ENCODE measurements around the gene PANK4. TPM values are rescaled to one million over a fixed set of nuclear protein-coding genes. Genes with fewer than 3 reads are reported as not detected.

PANK4 gene
- total and polyA plus RNA-seq, 9 of the 15 experiments (the other 6 are each of a cell fraction or from before 2014, with no cell fraction given), result 0.93 to 55.6 (median 31.5) TPM

DNA sequence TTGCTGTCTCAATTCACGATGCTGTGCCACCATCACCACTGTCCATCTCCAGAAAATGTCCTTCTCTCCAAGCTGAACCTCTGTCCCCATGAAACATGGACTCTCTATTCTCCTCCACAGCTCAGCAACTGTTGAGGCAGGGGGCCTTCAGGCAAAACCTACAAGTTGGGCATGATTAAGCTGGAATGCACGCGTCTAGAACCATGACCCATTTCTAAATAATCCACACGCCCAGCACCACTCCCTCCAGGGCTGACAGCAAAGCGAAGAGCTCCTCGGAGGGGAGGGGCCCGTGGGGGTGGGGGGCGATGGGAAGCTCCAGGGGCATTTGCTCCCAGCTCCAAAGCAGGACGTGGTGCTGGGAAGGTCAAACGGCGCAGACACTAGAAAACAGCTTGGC is 7.0 kb upstream of the PANK4 start:
- Histone ChIP-seq H3K4me2 (ENCODE audit: insufficient read depth, low read length) (no peak overlapping the region), H3K9me1 (ENCODE audit: control insufficient read depth, insufficient read depth, low read length) (no peaks in the 10 kb centered on the region), H3K9me3 (replicated peaks; ENCODE audit: control insufficient read depth, insufficient read depth, low read depth, low read length) (no peaks in the 10 kb centered on the region), H3K4me3 (no peak overlapping the region), H2AFZ (ENCODE audit: low read depth, low read length) (no peak overlapping the region), H3K27me3 (ENCODE audit: control insufficient read depth in 2 of 2, insufficient read depth in 2 of 2, low read length in 2 of 2) (peaks cover 46 to 74% of the 10 kb centered on the region in 2 experiments; a peak in 4 of 5 replicates), H3K9ac (ENCODE audit: insufficient read depth in 1 of 2, low read depth in 2 of 2, low read length in 2 of 2) (no peak overlapping the region), H3K36me3 (ENCODE audit: control insufficient read depth, insufficient read depth, low read length) (no peaks in the 10 kb centered on the region), H3K79me2 (ENCODE audit: control insufficient read depth, insufficient read depth, low read length) (no peaks in the 10 kb centered on the region), H4K20me1 (replicated peaks; ENCODE audit: control insufficient read depth, insufficient read depth, low read length) (peaks cover 6% of the 10 kb centered on the region; the same call in 1 of the 2 replicates), H3K27ac (ENCODE audit: extremely low read depth, low read depth, low read length) (no peak overlapping the region), H3K4me1 (replicated peaks in 1 of 2; ENCODE audit: control insufficient read depth in 2 of 2, insufficient read depth in 2 of 2, low read length in 2 of 2) (peaks cover 0 to 73% of the 10 kb centered on the region in 2 experiments; a peak in 3 of 5 replicates)
- no peak for ATAC-seq
- in situ Hi-C loops (cut with MboI) (loop anchor here (25.0 kb wide), 1 partner anchor 346 kb away; the partner anchor contains the start of gene FAAP20), intact Hi-C loops (cut with micrococcal nuclease) (no loop called here)
- no peak for FAIRE-seq
- ChIA-PET CTCF (ENCODE audit: low intra/inter-chr PET ratio) (no interaction called here), POLR2A (interaction anchor here (1.1 to 1.5 kb wide), 3 partner anchors 8 to 14 kb away, joined by 3 to 4 read pairs (median 3); no protein-coding TSS in a partner anchor)
- WGBS (ENCODE audit: insufficient coverage, low coverage, missing lambda C conversion rate), result 8% methylated on average over 11 of the region's 11 CpGs
- BruUV-seq (replicated peaks), result no TSS peak
- DNase-seq (ENCODE audit: extremely low read depth in 1 of 4, low spot score in 3 of 4), result no peak
- no peak for TF ChIP-seq NR0B1 (IDR thresholded peaks at IDR 0.05; ENCODE audit: partially characterized antibody)
- TF ChIP-seq, protein P1, sequence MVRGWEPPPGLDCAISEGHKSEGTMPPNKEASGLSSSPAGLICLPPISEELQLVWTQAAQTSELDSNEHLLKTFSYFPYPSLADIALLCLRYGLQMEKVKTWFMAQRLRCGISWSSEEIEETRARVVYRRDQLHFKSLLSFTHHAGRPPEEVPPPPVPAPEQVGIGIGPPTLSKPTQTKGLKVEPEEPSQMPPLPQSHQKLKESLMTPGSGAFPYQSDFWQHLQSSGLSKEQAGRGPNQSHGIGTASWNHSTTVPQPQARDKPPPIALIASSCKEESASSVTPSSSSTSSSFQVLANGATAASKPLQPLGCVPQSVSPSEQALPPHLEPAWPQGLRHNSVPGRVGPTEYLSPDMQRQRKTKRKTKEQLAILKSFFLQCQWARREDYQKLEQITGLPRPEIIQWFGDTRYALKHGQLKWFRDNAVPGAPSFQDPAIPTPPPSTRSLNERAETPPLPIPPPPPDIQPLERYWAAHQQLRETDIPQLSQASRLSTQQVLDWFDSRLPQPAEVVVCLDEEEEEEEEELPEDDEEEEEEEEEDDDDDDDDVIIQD (CRISPR knock-in tag; IDR thresholded peaks at IDR 0.05), result no peak
- TF ChIP-seq, protein P2, sequence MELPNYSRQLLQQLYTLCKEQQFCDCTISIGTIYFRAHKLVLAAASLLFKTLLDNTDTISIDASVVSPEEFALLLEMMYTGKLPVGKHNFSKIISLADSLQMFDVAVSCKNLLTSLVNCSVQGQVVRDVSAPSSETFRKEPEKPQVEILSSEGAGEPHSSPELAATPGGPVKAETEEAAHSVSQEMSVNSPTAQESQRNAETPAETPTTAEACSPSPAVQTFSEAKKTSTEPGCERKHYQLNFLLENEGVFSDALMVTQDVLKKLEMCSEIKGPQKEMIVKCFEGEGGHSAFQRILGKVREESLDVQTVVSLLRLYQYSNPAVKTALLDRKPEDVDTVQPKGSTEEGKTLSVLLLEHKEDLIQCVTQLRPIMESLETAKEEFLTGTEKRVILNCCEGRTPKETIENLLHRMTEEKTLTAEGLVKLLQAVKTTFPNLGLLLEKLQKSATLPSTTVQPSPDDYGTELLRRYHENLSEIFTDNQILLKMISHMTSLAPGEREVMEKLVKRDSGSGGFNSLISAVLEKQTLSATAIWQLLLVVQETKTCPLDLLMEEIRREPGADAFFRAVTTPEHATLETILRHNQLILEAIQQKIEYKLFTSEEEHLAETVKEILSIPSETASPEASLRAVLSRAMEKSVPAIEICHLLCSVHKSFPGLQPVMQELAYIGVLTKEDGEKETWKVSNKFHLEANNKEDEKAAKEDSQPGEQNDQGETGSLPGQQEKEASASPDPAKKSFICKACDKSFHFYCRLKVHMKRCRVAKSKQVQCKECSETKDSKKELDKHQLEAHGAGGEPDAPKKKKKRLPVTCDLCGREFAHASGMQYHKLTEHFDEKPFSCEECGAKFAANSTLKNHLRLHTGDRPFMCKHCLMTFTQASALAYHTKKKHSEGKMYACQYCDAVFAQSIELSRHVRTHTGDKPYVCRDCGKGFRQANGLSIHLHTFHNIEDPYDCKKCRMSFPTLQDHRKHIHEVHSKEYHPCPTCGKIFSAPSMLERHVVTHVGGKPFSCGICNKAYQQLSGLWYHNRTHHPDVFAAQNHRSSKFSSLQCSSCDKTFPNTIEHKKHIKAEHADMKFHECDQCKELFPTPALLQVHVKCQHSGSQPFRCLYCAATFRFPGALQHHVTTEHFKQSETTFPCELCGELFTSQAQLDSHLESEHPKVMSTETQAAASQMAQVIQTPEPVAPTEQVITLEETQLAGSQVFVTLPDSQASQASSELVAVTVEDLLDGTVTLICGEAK (IDR thresholded peaks at IDR 0.05), result no peak
- TF ChIP-seq, protein P2 (CRISPR knock-in tag; IDR thresholded peaks at IDR 0.05), result no peak
- no peak for TF ChIP-seq TAF1 (IDR thresholded peaks at IDR 0.05; ENCODE audit: control insufficient read depth, extremely low read depth, insufficient read depth, low read length, severe bottlenecking)
- no peak for TF ChIP-seq ZNF76 (CRISPR knock-in tag; IDR thresholded peaks at IDR 0.05; ENCODE audit: borderline replicate concordance)
- TF ChIP-seq, protein P3, sequence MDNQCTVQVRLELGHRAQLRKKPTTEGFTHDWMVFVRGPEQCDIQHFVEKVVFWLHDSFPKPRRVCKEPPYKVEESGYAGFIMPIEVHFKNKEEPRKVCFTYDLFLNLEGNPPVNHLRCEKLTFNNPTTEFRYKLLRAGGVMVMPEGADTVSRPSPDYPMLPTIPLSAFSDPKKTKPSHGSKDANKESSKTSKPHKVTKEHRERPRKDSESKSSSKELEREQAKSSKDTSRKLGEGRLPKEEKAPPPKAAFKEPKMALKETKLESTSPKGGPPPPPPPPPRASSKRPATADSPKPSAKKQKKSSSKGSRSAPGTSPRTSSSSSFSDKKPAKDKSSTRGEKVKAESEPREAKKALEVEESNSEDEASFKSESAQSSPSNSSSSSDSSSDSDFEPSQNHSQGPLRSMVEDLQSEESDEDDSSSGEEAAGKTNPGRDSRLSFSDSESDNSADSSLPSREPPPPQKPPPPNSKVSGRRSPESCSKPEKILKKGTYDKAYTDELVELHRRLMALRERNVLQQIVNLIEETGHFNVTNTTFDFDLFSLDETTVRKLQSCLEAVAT (IDR thresholded peaks at IDR 0.05), result no peak
- TF ChIP-seq RNF2 (IDR thresholded peaks at IDR 0.05), result no peak
